ENCODE data around the gene ANKRD28. TPM values are rescaled to one million over a fixed set of nuclear protein-coding genes. Genes with fewer than 3 reads are reported as not detected.

Gene ANKRD28
- total RNA-seq, 2 donors from 2014 or later, result 18.4 to 35.8 TPM

DNA sequence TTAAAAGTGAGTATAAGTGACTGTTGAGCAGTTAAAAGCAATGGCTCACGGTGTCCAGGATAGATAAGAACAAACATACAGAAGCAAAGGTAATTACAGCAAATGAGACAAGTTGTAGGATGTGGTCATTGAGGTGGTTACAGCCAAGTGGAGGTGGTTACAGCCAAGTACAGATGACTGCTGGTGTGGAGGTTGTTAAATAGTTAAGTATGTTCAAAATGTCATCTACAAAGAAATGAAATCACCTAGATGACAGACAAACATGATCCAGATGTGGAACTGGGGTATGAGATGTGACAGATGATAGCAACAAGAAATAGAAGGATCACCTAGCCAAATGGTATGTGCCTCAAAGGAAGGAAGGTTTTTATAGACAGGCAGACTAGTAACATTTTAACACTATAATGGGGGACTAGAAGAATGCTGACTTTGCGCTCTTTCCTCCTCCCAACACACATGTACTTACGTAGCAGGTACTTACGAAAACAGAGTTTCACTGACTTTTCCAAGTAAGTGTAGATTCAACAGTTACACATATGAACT is 6.8 kb upstream of the ANKRD28 start:
- TF ChIP-seq POLR2AphosphoS5 (IDR thresholded peaks at IDR 0.05), result no peak
- TF ChIP-seq, protein P1, sequence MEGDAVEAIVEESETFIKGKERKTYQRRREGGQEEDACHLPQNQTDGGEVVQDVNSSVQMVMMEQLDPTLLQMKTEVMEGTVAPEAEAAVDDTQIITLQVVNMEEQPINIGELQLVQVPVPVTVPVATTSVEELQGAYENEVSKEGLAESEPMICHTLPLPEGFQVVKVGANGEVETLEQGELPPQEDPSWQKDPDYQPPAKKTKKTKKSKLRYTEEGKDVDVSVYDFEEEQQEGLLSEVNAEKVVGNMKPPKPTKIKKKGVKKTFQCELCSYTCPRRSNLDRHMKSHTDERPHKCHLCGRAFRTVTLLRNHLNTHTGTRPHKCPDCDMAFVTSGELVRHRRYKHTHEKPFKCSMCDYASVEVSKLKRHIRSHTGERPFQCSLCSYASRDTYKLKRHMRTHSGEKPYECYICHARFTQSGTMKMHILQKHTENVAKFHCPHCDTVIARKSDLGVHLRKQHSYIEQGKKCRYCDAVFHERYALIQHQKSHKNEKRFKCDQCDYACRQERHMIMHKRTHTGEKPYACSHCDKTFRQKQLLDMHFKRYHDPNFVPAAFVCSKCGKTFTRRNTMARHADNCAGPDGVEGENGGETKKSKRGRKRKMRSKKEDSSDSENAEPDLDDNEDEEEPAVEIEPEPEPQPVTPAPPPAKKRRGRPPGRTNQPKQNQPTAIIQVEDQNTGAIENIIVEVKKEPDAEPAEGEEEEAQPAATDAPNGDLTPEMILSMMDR (IDR thresholded peaks at IDR 0.05), result no peak
- TF ChIP-seq POLR2A (IDR thresholded peaks at IDR 0.05), result no peak
- intact Hi-C loops (cut with DNase I), result no loop called here
- H3K27me3 ChIP-seq (replicated peaks; ENCODE audit: insufficient read depth), result no peaks in the 10 kb centered on the region
- H3K4me1 ChIP-seq (replicated peaks), result no peaks in the 10 kb centered on the region
- H3K4me3 ChIP-seq, result no peak overlapping the region
- 81% methylated on average over 4 of the region's 4 CpGs for WGBS
- no peaks in the 10 kb centered on the region for H3K36me3 ChIP-seq
- DNase-seq (ENCODE audit: low spot score), result no peak
- no peak overlapping the region for H3K27ac ChIP-seq
- no peaks in the 10 kb centered on the region for H3K9me3 ChIP-seq

DNA sequence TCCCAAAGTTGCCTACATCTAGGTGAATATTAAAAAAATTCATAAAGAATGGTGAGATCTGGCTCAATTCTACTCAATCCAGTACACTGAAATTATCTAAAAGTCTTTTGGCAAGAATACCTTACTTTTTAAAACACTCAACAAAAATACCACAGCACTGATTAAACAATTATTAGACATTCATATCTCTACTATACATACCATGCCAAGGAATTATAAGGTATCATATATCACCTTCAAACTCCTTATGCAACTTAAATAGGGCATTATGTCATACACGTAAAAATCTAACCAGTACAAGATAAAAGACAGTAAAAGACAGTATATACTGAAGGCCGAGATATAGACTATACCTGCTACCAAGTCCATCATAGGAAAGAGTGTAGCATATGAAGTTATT is 6.1 kb upstream of the ANKRD28 start:
- no peak for DNase-seq (ENCODE audit: low spot score)
- no peak overlapping the region for H3K27ac ChIP-seq
- no peaks in the 10 kb centered on the region for H3K36me3 ChIP-seq
- no peaks in the 10 kb centered on the region for H3K27me3 ChIP-seq (replicated peaks; ENCODE audit: insufficient read depth)
- no peaks in the 10 kb centered on the region for H3K9me3 ChIP-seq
- intact Hi-C loops (cut with DNase I), result no loop called here
- H3K4me1 ChIP-seq (replicated peaks), result no peaks in the 10 kb centered on the region
- H3K4me3 ChIP-seq, result no peak overlapping the region
- 59% methylated on average over 2 of the region's 2 CpGs for WGBS
- TF ChIP-seq, protein P1 (IDR thresholded peaks at IDR 0.05), result no peak
- TF ChIP-seq POLR2AphosphoS5 (IDR thresholded peaks at IDR 0.05) (no peak), POLR2A (IDR thresholded peaks at IDR 0.05) (no peak)

DNA sequence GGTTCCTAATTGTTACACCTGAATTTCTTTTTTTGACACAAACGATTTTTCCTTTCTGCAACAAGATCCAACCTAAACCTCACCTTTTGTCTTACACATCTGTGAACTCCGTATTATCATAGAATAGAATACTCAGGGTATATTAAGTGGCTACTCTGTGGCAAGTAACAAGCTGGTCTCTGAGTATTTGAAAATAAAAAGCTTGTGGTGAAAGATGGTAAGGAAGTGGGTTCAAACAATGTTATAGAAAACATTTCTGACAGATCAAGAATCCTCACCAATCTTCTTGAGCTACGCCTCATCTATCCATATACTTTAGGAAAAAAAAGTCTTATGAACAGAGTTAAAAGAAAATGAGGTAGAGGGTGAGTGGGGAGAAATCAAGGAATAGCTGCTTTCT is 3.5 kb upstream of the ANKRD28 start:
- H3K4me3 ChIP-seq, result no peak overlapping the region
- DNase-seq (ENCODE audit: low spot score), result no peak
- WGBS, result 82% methylated on average over 3 of the region's 3 CpGs
- intact Hi-C loops (cut with DNase I), result no loop called here
- H3K27ac ChIP-seq, result no peak overlapping the region
- H3K36me3 ChIP-seq, result no peaks in the 10 kb centered on the region
- H3K9me3 ChIP-seq, result no peaks in the 10 kb centered on the region
- H3K4me1 ChIP-seq (replicated peaks), result no peaks in the 10 kb centered on the region
- no peak for TF ChIP-seq POLR2A (IDR thresholded peaks at IDR 0.05)
- TF ChIP-seq, protein P1 (IDR thresholded peaks at IDR 0.05), result no peak
- no peak for TF ChIP-seq POLR2AphosphoS5 (IDR thresholded peaks at IDR 0.05)
- no peaks in the 10 kb centered on the region for H3K27me3 ChIP-seq (replicated peaks; ENCODE audit: insufficient read depth)

DNA sequence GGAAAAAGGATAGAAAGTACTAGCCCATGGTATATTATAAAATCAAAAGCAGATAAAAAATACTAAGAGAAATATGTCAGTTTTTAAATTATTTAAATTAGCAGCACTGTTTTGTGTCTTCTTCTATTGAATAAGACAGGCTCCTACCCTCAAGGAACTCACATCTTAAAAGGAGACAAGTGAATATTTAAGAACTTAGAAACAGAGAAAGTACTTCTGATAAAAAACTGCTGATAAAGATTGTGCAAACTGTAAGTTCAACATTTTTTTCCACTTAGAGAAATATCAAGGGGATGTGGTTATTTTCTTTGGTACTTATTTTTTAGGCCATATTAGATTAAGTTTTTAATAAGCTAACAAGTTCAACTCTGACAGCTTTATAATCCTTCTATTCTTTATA is 3.0 kb upstream of the ANKRD28 start:
- H3K27ac ChIP-seq, result no peak overlapping the region

DNA sequence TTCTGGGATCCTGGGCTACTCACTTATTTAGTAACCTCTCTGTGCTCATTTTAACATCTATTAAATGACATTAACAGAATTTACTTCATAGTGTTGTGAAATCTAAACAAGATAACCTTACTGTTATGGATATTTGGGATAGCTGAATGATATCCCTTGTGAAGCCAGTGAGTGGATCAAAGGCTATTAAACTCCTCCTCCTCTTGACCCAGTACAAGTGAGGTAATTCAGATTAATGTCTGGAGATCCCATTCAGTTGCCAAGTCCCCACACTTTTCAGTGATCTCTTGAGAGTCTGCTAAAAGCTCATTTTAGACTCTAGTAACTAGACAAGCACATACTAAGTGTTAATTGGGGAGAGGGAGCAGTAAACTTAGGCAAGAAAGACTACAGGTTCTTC is 2.5 kb upstream of the ANKRD28 start:
- H3K4me1 ChIP-seq (replicated peaks), result no peaks in the 10 kb centered on the region
- no peak overlapping the region for H3K27ac ChIP-seq
- H3K4me3 ChIP-seq, result no peak overlapping the region
- no peaks in the 10 kb centered on the region for H3K27me3 ChIP-seq (replicated peaks; ENCODE audit: insufficient read depth)
- intact Hi-C loops (cut with DNase I), result no loop called here
- H3K36me3 ChIP-seq, result no peaks in the 10 kb centered on the region
- no peak for DNase-seq (ENCODE audit: low spot score)
- TF ChIP-seq POLR2AphosphoS5 (IDR thresholded peaks at IDR 0.05), result no peak
- no peak for TF ChIP-seq POLR2A (IDR thresholded peaks at IDR 0.05)
- TF ChIP-seq, protein P1 (IDR thresholded peaks at IDR 0.05), result no peak
- H3K9me3 ChIP-seq, result no peaks in the 10 kb centered on the region

More for the DNA sequence above, 3.0 kb upstream of the ANKRD28 start:
- Histone ChIP-seq H3K9me3 (no peaks in the 10 kb centered on the region), H3K27me3 (replicated peaks; ENCODE audit: insufficient read depth) (no peaks in the 10 kb centered on the region), H3K36me3 (no peaks in the 10 kb centered on the region), H3K4me1 (replicated peaks) (no peaks in the 10 kb centered on the region), H3K4me3 (no peak overlapping the region)
- no peak for DNase-seq (ENCODE audit: low spot score)
- no peak for TF ChIP-seq POLR2A (IDR thresholded peaks at IDR 0.05)
- TF ChIP-seq, protein P1 (IDR thresholded peaks at IDR 0.05), result no peak
- no peak for TF ChIP-seq POLR2AphosphoS5 (IDR thresholded peaks at IDR 0.05)
- intact Hi-C loops (cut with DNase I), result no loop called here

Data from prostate gland (tissue), 2 donors.